Measurements from ENCODE around the gene SDR42E1. TPM values are rescaled to one million over a fixed set of nuclear protein-coding genes. Genes with fewer than 3 reads are reported as not detected.

SDR42E1 gene, protein sequence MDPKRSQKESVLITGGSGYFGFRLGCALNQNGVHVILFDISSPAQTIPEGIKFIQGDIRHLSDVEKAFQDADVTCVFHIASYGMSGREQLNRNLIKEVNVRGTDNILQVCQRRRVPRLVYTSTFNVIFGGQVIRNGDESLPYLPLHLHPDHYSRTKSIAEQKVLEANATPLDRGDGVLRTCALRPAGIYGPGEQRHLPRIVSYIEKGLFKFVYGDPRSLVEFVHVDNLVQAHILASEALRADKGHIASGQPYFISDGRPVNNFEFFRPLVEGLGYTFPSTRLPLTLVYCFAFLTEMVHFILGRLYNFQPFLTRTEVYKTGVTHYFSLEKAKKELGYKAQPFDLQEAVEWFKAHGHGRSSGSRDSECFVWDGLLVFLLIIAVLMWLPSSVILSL
- 0.10 TPM in 1 of 2 replicates, not detected in the other for total RNA-seq (2014; rRNA removed; shearing (Covaris generic))

- no peaks in the 10 kb centered on the region for H3K36me3 ChIP-seq (replicated peaks; ENCODE audit: control insufficient read depth, insufficient read depth, low read length)
- DNase-seq, result no peak
- H3K27me3 ChIP-seq (ENCODE audit: control insufficient read depth, insufficient read depth, low read length), result no peaks in the 10 kb centered on the region
- no peak within 1 kb of the TSS for H3K4me3 ChIP-seq (ENCODE audit: insufficient read depth, low read depth, low read length)
Measured at GRCh38 chr16:82011199-82011641, at the start of gene SDR42E1. Gene SDR42E1, minus strand, starts transcription at chr16:82011470. Its CDS starts 10,612 bp downstream, at chr16:82000858.

GRCh38 chr16:82059983-82060421 lies 48.7 kb upstream of the SDR42E1 start:
- no peaks in the 10 kb centered on the region for H3K27me3 ChIP-seq (ENCODE audit: control insufficient read depth, insufficient read depth, low read length)
- H3K4me3 ChIP-seq (ENCODE audit: insufficient read depth, low read depth, low read length), result no peak overlapping the region
- no peak for DNase-seq
- no peaks in the 10 kb centered on the region for H3K36me3 ChIP-seq (replicated peaks; ENCODE audit: control insufficient read depth, insufficient read depth, low read length)

GRCh38 chr16:82059161-82059982 lies 48.1 kb upstream of the SDR42E1 start:
- Histone ChIP-seq H3K4me3 (ENCODE audit: insufficient read depth, low read depth, low read length) (no peak overlapping the region), H3K36me3 (replicated peaks; ENCODE audit: control insufficient read depth, insufficient read depth, low read length) (no peaks in the 10 kb centered on the region), H3K27me3 (ENCODE audit: control insufficient read depth, insufficient read depth, low read length) (no peaks in the 10 kb centered on the region)
- DNase-seq, result no peak

DNA sequence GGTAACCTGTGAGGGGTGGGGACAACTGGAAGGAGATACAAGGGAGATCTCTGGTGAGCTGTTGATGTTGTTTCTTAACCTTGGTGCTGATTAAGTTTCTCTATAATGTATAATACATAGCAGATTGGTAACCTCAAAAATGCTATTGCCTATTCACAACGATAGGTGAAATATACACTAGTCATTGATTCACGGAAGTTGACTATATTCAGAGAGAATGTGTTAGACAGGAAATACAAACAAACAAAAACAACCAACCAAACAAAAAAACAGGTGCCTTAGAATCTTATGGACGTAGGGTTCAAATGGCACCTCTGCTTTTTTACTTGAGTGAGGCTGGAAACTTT lies 45.3 kb upstream of the SDR42E1 start:
- H3K36me3 ChIP-seq (replicated peaks; ENCODE audit: control insufficient read depth, insufficient read depth, low read length), result no peaks in the 10 kb centered on the region
- H3K4me3 ChIP-seq (ENCODE audit: insufficient read depth, low read depth, low read length), result no peak overlapping the region
- no peaks in the 10 kb centered on the region for H3K27me3 ChIP-seq (ENCODE audit: control insufficient read depth, insufficient read depth, low read length)
- DNase-seq, result no peak

- no peaks in the 10 kb centered on the region for H3K27me3 ChIP-seq (ENCODE audit: control insufficient read depth, insufficient read depth, low read length)
- H3K36me3 ChIP-seq (replicated peaks; ENCODE audit: control insufficient read depth, insufficient read depth, low read length), result no peaks in the 10 kb centered on the region
- no peak overlapping the region for H3K4me3 ChIP-seq (ENCODE audit: insufficient read depth, low read depth, low read length)
- DNase-seq, result no peak
Measured at GRCh38 chr16:82055728-82056549, 44.7 kb upstream of the SDR42E1 start.

DNA sequence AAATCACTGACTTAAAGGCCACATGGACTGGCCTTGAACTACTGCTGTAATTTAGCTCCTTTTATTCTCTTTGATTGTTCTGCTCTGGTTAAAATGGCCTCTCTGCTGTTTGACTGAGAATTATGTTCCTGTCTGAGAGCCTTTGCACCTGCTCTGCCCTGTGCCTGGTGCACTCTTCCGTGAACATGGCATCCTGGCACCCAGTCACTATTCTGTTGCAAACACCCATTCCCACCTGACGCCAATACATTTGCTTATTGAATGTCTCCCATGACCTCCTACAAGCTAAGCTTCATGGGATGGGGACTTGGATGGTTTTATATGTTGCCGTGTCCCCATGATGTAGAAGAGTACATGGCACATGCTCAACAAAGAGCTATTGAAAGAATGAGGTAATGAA lies 43.8 kb upstream of the SDR42E1 start:
- Histone ChIP-seq H3K4me3 (ENCODE audit: insufficient read depth, low read depth, low read length) (no peak overlapping the region), H3K36me3 (replicated peaks; ENCODE audit: control insufficient read depth, insufficient read depth, low read length) (no peaks in the 10 kb centered on the region), H3K27me3 (ENCODE audit: control insufficient read depth, insufficient read depth, low read length) (no peaks in the 10 kb centered on the region)
- DNase-seq, result no peak

GRCh38 chr16:82051656-82052055 lies 40.4 kb upstream of the SDR42E1 start:
- DNase-seq, result no peak
- no peaks in the 10 kb centered on the region for H3K27me3 ChIP-seq (ENCODE audit: control insufficient read depth, insufficient read depth, low read length)

GRCh38 chr16:82050909-82051357 lies 39.7 kb upstream of the SDR42E1 start:
- no peak overlapping the region for H3K4me3 ChIP-seq (ENCODE audit: insufficient read depth, low read depth, low read length)
- H3K27me3 ChIP-seq (ENCODE audit: control insufficient read depth, insufficient read depth, low read length), result no peaks in the 10 kb centered on the region
- H3K36me3 ChIP-seq (replicated peaks; ENCODE audit: control insufficient read depth, insufficient read depth, low read length), result no peaks in the 10 kb centered on the region
- DNase-seq, result no peak

More at GRCh38 chr16:82051656-82052055, 40.4 kb upstream of the SDR42E1 start:
- H3K36me3 ChIP-seq (replicated peaks; ENCODE audit: control insufficient read depth, insufficient read depth, low read length), result no peaks in the 10 kb centered on the region
- no peak overlapping the region for H3K4me3 ChIP-seq (ENCODE audit: insufficient read depth, low read depth, low read length)

DNA sequence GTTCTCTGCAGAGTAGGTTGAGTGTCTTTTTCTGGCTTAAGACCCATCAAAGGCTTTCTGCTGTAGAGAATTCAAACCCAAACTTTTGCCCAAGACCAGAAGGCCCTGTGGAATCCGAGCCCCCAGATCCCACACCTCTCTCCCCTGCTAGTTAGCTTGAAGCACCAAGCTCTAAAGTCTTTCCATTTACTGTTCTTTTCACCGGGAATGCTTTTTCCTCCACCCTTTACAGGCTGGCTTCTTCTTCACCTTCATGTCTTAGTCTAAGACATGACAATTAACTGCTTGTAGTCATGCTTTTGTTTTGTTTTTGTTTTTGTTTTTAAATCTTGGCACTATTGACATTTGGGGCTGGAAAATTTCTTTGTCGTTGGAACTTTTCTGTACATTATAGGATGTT lies 39.2 kb upstream of the SDR42E1 start:
- DNase-seq, result no peak
- no peaks in the 10 kb centered on the region for H3K27me3 ChIP-seq (ENCODE audit: control insufficient read depth, insufficient read depth, low read length)
- no peak overlapping the region for H3K4me3 ChIP-seq (ENCODE audit: insufficient read depth, low read depth, low read length)
- no peaks in the 10 kb centered on the region for H3K36me3 ChIP-seq (replicated peaks; ENCODE audit: control insufficient read depth, insufficient read depth, low read length)

- no peaks in the 10 kb centered on the region for H3K36me3 ChIP-seq (replicated peaks; ENCODE audit: control insufficient read depth, insufficient read depth, low read length)
- DNase-seq, result no peak
- H3K27me3 ChIP-seq (ENCODE audit: control insufficient read depth, insufficient read depth, low read length), result no peaks in the 10 kb centered on the region
- no peak overlapping the region for H3K4me3 ChIP-seq (ENCODE audit: insufficient read depth, low read depth, low read length)
Measured at GRCh38 chr16:82049484-82049883, 38.2 kb upstream of the SDR42E1 start.

GRCh38 chr16:82047787-82048186 lies 36.5 kb upstream of the SDR42E1 start:
- DNase-seq, result no peak

GRCh38 chr16:82047374-82047773 lies 36.1 kb upstream of the SDR42E1 start:
- no peak for DNase-seq
- no peak overlapping the region for H3K4me3 ChIP-seq (ENCODE audit: insufficient read depth, low read depth, low read length)
- no peaks in the 10 kb centered on the region for H3K27me3 ChIP-seq (ENCODE audit: control insufficient read depth, insufficient read depth, low read length)
- H3K36me3 ChIP-seq (replicated peaks; ENCODE audit: control insufficient read depth, insufficient read depth, low read length), result no peaks in the 10 kb centered on the region

More at GRCh38 chr16:82047787-82048186, 36.5 kb upstream of the SDR42E1 start:
- H3K36me3 ChIP-seq (replicated peaks; ENCODE audit: control insufficient read depth, insufficient read depth, low read length), result no peaks in the 10 kb centered on the region
- no peak overlapping the region for H3K4me3 ChIP-seq (ENCODE audit: insufficient read depth, low read depth, low read length)
- H3K27me3 ChIP-seq (ENCODE audit: control insufficient read depth, insufficient read depth, low read length), result no peaks in the 10 kb centered on the region

DNA sequence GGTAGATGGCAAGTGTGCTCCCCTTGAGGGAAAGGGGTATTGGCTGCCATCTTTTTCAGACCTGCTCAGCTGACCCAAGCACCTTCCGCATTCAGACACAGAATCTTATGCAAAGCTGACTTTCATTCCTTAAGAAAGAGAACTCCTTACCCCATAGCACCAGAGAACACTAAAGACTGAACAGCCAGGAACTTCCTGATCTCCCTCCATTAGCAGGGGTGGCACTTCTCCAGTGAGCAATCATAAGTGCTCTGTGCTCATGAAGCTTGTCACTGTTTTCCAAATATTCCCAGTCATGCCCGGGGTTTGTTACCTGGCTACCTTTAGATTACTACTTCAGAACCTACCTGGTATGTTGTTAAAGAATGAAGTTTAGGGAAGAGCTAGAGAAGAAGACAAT lies 35.7 kb upstream of the SDR42E1 start:
- no peaks in the 10 kb centered on the region for H3K27me3 ChIP-seq (ENCODE audit: control insufficient read depth, insufficient read depth, low read length)
- DNase-seq, result no peak
- H3K4me3 ChIP-seq (ENCODE audit: insufficient read depth, low read depth, low read length), result no peak overlapping the region
- H3K36me3 ChIP-seq (replicated peaks; ENCODE audit: control insufficient read depth, insufficient read depth, low read length), result no peaks in the 10 kb centered on the region

- DNase-seq, result no peak
Measured at GRCh38 chr16:82046541-82046940, 35.3 kb upstream of the SDR42E1 start.

More at GRCh38 chr16:82046541-82046940, 35.3 kb upstream of the SDR42E1 start:
- Histone ChIP-seq H3K4me3 (ENCODE audit: insufficient read depth, low read depth, low read length) (no peak overlapping the region), H3K36me3 (replicated peaks; ENCODE audit: control insufficient read depth, insufficient read depth, low read length) (no peaks in the 10 kb centered on the region), H3K27me3 (ENCODE audit: control insufficient read depth, insufficient read depth, low read length) (no peaks in the 10 kb centered on the region)
